Parathyroid adenoma (tissue), 2 donors: ENCODE measurements around the gene CAPN5.

ENCODE experiments used
- H2AFZ ChIP-seq: fragments of 300-600 bp; sonication (generic); one replicate; pipeline ENCODE4 v1.7.0; 2017; ENCODE audit warnings: antibody characterized with exemption, mild to moderate bottlenecking
- H3K27ac ChIP-seq: fragments of 300-600 bp; sonication (generic); one replicate; pipeline ENCODE4 v1.7.0; 2017
- H3K27me3 ChIP-seq: fragments of 300-600 bp; sonication (generic); one replicate; pipeline ENCODE4 v1.7.0; 2017; ENCODE audit warnings: low read length; ENCODE audit not compliant: control insufficient read depth, insufficient read depth
- H3K36me3 ChIP-seq: fragments of 300-600 bp; sonication (generic); one replicate; pipeline ENCODE4 v1.7.0; 2017; ENCODE audit warnings: low read length; ENCODE audit not compliant: control insufficient read depth, insufficient read depth
- H3K4me1 ChIP-seq: fragments of 300-600 bp; sonication (generic); one replicate; pipeline ENCODE4 v1.7.0; 2017; ENCODE audit warnings: control low read depth
- H3K4me2 ChIP-seq: fragments of 300-600 bp; sonication (generic); one replicate; pipeline ENCODE4 v1.7.0; 2017; ENCODE audit warnings: low read length
- H3K4me3 ChIP-seq: fragments of 300-600 bp; sonication (generic); one replicate; pipeline ENCODE4 v1.7.0; 2017; ENCODE audit warnings: low read depth, low read length
- H3K79me2 ChIP-seq: fragments of 300-600 bp; sonication (generic); one replicate; pipeline ENCODE4 v1.7.0; 2017; ENCODE audit warnings: control low read depth
- H3K9ac ChIP-seq: fragments of 300-600 bp; sonication (generic); one replicate; pipeline ENCODE4 v1.7.0; 2017; ENCODE audit warnings: mild to moderate bottlenecking
- H3K9me3 ChIP-seq: fragments of 300-600 bp; sonication (generic); one replicate; pipeline ENCODE4 v1.7.0; 2017; ENCODE audit warnings: low read length; ENCODE audit not compliant: control insufficient read depth
- CTCF ChIP-seq: fragments of 300-600 bp; sonication (generic); IDR thresholded peaks from one replicate; pipeline ENCODE4 v1.7.0; 2017; ENCODE audit warnings: antibody characterized with exemption, mild to moderate bottlenecking
- donor health status: primary hyperparathyroidism.

The CAPN5 gene

GRCh38 chr11:77026221-77026620 lies 40.5 kb upstream of the CAPN5 start:
- Histone ChIP-seq H3K4me1 (no peaks in the 10 kb centered on the region), H3K4me3 (no peak overlapping the region), H3K9ac (no peak overlapping the region), H3K27ac (no peak overlapping the region), H3K79me2 (no peaks in the 10 kb centered on the region), H3K36me3 (no peaks in the 10 kb centered on the region), H2AFZ (no peak overlapping the region), H3K4me2 (no peak overlapping the region), H3K27me3 (no peaks in the 10 kb centered on the region), H3K9me3 (no peaks in the 10 kb centered on the region)
- TF ChIP-seq CTCF = no peak

- Histone ChIP-seq H3K27ac (no peak overlapping the region), H3K4me3 (no peak overlapping the region), H2AFZ (no peak overlapping the region), H3K9ac (no peak overlapping the region), H3K4me2 (no peak overlapping the region), H3K27me3 (no peaks in the 10 kb centered on the region), H3K4me1 (no peaks in the 10 kb centered on the region), H3K79me2 (no peaks in the 10 kb centered on the region), H3K36me3 (no peaks in the 10 kb centered on the region), H3K9me3 (no peaks in the 10 kb centered on the region)
- no peak for TF ChIP-seq CTCF
Observed at GRCh38 chr11:77026743-77027142, 40.0 kb upstream of the CAPN5 start.

GRCh38 chr11:77027275-77027674 lies 39.5 kb upstream of the CAPN5 start:
- TF ChIP-seq CTCF = no peak
- Histone ChIP-seq H3K4me2 (no peak overlapping the region), H3K36me3 (no peaks in the 10 kb centered on the region), H3K79me2 (no peaks in the 10 kb centered on the region), H2AFZ (no peak overlapping the region), H3K9ac (no peak overlapping the region), H3K4me1 (no peaks in the 10 kb centered on the region), H3K27ac (no peak overlapping the region), H3K9me3 (no peaks in the 10 kb centered on the region), H3K4me3 (no peak overlapping the region), H3K27me3 (no peaks in the 10 kb centered on the region)

GRCh38 chr11:77029829-77030228 lies 36.9 kb upstream of the CAPN5 start:
- TF ChIP-seq CTCF = no peak
- Histone ChIP-seq H3K9ac (no peak overlapping the region), H3K27ac (no peak overlapping the region), H3K4me1 (no peaks in the 10 kb centered on the region), H2AFZ (no peak overlapping the region), H3K27me3 (no peaks in the 10 kb centered on the region), H3K79me2 (no peaks in the 10 kb centered on the region), H3K4me3 (no peak overlapping the region), H3K4me2 (no peak overlapping the region), H3K9me3 (no peaks in the 10 kb centered on the region), H3K36me3 (no peaks in the 10 kb centered on the region)

GRCh38 chr11:77030834-77031414 lies 35.8 kb upstream of the CAPN5 start:
- H3K4me3 ChIP-seq = no peak overlapping the region
- H3K9ac ChIP-seq = no peak overlapping the region
- H3K27me3 ChIP-seq = no peaks in the 10 kb centered on the region
- H3K4me1 ChIP-seq = no peaks in the 10 kb centered on the region
- H3K79me2 ChIP-seq = no peaks in the 10 kb centered on the region
- H3K9me3 ChIP-seq = no peaks in the 10 kb centered on the region
- no peak overlapping the region for H3K27ac ChIP-seq
- no peak for TF ChIP-seq CTCF
- H3K4me2 ChIP-seq = no peak overlapping the region
- no peaks in the 10 kb centered on the region for H3K36me3 ChIP-seq
- no peak overlapping the region for H2AFZ ChIP-seq
